NCI-H69 (cell line): ENCODE data around the gene ZGPAT.
A peak's percentile ranks its signal among the peaks of the same experiment; 100 is the strongest.
"Not testable (repeated sequence)": the region's sequence is repeated elsewhere in the genome, so short reads cannot be mapped to it uniquely, and the experiment has no call there.

ENCODE experiments used
- DNase-seq: peaks from one replicate; lab custom pipeline; 2025; lab: John Stamatoyannopoulos, UW

The ZGPAT gene

DNA sequence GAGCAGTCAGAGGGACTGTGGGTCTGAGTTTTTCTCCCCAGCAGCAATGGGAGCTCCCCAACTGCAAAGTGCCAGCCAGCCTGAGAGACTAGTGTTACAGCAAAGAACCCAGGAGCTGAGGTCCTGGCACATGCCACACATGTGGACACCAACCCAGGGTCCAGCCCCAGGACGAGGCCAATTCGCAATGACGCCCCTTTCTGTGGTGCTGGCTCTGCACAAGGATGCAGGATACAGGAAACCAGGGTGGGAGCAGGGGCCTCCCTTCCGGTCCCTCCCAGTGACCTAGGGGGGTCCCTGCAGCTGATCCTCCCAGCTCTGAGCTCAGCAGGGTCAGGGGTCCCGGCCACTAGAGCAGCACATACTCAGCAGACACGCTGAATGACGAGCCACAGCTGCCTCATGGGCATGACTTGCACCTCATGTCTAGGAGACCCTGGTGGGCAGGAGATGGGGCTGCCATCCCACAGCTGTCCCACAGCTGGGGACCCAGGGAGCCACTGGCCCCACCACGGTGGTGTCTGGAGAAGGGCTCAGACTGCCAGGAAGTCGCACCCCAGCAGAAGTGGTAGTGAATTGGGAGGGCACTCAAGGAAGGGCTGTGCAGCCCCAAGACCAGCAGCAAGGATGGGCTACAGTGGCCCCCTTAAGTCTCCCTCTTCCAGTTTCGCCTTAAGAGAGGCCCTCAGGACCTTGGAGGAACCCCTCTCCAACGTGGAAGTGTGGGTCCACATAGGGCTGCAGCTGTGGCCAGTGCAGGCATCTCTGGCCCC lies 3.7 kb upstream of the ZGPAT start:
- DNase-seq, result no peak

DNA sequence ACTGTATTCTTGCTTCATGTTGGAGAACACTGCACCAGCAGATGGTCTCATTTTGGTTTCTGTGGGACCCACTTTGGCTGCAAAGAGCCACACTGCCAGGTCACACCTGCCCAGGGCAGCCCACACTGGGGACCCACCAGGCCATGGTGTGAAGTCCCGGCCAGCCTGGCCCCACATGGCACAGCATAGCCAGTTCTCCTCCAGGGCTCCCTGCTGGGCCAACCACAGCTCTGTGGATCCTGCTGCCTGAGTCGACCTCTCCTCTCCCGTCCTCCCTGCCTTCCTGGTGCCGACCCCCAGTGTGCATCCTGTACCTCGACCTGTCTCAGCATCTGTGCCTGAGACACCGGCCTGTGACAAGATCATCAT lies 3.1 kb upstream of the ZGPAT start:
- DNase-seq, result no peak

DNA sequence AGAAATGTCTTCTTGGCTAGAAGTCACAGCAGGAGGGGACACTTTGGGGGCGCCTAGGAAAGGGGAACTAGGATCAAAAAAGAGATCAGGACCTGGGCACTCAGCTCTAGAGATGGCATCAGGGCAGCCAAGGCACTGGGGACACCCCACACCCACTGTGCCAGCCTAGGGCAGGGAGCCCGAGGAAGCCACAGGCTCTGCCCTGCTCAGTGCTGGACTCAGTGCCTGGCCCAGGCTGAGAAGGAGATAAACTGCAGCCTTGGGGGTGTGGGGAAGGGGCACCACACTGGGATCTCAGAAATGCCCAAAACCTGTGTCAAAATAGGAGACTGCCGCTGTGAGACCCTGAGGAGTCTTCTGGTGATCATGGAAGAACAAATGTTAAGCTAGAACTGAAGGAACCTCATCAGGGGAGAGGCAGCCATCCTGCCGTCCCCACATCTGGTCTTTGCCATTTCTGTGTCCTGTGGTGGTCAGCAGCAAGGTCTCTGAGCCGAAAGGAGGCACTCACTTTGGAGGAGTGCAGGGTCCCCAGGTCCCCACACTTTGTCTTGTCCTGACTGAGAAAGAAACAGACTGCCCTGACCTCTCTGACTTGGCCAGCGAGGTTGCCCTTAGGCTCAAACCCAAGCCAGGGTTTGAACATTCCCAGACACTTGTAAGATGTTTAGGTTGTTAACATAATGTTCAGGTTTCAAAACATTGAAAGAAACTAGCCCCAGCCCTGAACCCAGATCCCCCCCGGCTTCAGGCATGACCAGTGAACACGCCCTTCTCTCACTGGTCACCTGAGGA lies 2.4 kb upstream of the ZGPAT start:
- DNase-seq, result no peak

DNA sequence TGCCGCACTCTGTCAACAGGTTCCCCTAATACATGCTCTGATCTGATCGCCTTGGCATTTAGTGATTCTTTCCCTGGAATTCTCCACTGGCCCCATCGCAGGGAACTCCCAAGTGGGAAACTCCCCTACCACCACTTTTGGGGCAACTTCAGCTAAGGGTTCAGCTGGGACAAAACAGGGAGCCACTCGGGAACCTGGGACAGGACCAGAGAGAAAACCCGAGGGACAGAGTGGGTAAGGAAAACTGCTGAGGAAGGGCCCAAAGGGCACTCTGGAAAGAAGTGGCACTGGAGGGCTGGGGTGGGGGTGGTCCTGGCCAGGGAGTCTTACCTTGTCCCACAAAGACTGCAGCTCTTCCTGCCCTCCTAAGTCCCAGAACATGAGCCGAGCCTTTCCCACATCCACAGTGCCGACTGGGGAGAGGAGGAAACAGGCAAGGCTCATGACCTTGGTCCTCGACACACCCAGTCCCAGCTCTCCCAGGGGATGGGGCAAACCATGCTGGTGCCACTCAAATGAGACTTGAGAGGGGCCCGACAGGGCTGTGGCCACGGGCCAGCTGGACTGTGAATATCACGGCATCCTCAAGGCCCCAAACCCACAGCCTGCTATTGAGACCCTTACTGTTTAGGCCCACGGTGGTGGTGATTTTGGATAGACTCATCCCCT lies 1.7 kb upstream of the ZGPAT start:
- no peak for DNase-seq

DNA sequence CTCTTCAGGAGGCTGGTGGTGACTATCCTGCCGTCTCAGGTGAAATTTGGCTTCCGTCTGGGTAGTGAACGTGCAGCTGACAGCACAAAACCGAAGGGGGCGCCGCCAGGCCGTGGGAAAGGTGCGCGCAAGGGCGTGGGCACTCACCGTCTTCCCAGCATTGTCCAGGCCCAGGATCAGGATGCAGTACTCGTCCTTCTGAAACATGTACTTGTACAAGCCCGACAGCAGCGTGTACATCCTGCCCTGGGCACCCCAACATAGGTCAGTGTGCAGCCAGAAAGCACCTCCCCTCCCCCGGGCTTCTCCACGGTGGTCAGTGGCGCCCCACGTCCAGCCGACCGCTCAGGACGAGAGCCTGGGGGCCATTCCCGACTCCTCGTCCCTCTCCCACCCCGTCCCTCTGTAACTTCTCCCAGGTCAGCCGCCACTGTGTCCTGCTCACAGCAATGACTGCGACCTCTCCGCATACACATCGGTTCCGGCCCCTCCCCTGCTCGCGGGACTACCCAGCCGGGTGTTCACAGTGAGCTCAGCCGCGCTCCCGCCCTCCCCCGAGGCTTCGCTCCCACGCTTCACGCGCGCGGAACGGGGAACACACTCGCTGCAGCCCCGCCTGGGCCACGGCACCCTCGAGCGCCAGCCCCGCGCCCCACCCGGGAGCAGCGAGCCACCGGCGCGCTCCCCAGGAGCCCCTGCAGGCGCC lies 834 bp upstream of the ZGPAT start:
- peak; percentile 34 for DNase-seq

DNA sequence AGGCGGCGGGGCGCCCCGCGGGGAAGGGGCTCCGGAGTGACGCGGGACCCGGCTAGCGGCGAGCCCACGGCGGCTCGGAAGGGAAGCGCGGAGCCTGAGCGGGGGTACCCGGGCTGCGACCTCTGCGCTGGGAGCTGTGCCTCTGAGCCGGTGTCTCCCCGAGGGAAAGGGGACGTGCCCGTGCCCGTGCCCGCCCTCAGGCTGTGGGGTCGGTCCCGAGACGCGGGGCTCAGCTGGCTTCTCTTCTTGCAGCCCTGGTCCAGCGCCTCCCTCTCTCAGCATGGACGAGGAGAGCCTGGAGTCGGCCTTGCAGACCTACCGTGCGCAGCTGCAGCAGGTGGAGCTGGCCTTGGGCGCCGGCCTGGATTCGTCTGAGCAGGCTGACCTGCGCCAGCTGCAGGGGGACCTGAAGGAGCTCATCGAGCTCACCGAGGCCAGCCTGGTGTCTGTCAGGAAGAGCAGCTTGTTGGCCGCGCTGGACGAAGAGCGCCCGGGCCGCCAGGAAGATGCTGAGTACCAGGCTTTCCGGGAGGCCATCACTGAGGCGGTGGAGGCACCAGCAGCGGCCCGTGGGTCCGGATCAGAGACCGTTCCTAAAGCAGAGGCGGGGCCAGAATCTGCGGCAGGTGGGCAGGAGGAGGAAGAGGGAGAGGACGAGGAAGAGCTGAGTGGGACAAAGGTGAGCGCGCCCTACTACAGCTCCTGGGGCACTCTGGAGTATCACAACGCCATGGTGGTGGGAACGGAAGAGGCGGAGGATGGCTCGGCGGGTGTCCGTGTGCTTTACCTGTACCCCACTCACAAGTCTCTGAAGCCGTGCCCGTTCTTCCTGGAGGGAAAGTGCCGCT lies 686 bp downstream of the ZGPAT start:
- peak; percentile 31 for DNase-seq

DNA sequence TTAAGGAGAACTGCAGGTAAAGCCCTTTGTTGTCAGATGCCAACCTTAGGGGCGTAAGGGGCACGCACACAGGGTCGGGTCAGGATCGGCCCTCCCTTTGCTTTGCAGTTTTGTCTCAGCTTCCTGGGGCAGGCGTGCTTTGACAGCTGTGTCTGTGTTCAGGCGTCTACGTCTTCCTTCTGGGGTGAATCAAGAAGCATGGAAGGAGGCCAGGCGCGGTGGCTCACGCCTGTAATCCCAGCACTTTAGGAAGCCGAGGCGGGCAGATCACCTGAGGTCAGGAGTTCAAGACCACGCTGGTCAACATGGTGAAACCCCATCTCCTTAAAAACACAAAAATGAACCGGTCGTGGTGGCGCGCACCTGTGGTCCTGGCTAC lies 1.3 kb downstream of the ZGPAT start:
- DNase-seq, result no peak

DNA sequence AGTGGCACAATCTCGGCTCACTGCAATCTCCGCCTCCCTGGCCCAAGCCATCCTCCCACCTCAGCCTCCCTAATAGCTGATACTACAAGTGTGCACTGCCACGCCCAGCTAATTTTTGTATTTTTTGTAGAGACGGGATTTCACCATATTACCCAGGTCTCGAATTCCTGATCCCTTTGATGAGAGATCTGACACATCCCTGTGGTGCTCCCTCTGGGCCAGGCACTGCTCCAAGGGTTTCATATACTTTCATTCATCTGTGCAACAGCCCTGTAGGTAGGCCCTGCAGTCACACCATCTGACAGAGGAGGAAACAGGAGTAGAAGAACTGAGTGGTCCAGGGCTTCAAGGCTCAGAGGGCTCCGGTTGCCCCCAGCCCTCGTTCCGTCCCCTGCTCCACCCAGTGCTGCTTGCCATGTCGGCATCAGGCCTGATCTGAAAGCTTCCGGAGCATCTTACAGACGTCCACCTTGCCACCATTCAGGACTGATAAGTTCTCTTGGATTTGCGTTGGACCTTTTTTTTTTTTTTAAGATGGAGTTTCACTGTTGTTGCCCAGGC lies 3.3 kb downstream of the ZGPAT start:
- DNase-seq, result no peak

DNA sequence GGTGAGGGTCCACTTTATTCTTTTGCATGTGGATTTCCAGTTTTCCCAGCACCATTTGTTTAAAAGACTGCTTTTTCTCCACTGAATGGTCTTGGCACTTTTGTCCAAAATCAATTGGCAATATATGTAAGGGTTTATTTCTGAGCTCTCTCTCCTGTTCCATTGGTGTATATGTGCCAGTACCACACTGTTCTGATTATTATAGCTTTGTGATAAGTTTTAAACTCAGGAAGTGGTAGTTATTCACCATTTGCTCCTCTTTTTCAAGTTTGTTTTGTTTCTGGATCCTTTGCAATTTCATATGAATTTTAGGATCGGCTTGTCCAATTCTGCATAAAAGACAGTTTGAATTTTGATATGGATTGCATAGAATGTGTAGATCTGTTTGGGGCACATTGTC lies 4.4 kb downstream of the ZGPAT start:
- DNase-seq, result no peak

DNA sequence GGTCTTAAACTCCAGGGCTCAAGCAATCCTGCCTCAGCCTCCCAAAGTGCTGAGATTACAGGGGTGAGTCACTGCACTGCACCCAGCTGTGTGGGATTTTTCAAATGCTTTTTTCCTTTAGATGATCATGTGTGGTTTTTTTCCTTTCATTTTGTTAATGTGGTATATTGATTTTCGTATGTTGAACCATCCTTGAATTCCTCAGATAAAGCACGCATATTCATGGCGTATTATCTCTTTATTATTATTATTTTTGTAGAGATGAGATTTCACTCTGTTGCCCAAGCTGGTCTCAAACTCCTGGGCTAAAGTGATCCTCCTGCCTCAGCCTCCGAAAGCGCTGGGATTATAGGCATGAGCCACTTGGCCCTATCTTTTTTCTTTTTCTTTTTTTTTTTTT lies 7.0 kb downstream of the ZGPAT start:
- DNase-seq, result no peak

DNA sequence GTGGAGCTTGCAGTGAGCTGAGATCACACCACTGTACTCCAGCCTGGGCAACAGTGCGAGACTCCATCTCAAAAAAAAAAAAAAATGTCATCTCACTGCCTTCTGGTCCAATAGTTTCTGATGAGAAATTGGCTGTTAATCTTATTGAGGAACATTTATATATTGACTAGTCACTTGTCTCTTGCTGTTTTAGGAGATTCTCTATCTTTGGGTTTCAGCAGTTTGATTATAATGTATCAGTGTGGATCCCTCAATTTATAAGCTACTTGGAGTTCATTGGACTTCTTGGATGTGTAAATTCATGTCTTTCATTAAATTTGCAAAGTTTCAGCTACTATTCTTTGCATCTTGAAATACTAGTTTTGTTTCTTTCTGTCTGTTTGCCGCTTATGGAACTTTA lies 11.2 kb downstream of the ZGPAT start:
- no peak for DNase-seq

DNA sequence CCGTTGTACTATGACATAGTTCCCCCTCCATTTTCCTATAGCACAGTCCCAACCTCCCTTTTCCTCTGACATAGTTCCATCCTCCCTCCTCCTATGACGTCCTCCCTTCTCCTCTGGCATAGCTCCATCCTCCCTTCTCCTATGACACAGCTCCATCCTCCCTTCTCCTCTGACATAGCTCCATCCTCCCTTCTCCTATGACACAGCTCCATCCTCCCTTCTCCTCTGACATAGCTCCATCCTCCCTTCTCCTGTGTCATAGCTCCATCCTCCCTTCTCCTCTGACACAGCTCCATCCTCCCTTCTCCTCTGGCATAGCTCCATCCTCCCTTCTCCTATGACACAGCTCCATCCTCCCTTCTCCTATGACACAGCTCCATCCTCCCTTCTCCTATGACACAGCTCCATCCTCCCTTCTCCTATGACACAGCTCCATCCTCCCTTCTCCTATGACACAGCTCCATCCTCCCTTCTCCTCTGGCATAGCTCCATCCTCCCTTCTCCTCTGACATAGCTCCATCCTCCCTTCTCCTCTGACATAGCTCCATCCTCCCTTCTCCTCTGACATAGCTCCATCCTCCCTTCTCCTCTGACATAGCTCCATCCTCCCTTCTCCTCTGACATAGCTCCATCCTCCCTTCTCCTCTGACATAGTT lies 15.3 kb downstream of the ZGPAT start:
- DNase-seq, result not testable (repeated sequence)

DNA sequence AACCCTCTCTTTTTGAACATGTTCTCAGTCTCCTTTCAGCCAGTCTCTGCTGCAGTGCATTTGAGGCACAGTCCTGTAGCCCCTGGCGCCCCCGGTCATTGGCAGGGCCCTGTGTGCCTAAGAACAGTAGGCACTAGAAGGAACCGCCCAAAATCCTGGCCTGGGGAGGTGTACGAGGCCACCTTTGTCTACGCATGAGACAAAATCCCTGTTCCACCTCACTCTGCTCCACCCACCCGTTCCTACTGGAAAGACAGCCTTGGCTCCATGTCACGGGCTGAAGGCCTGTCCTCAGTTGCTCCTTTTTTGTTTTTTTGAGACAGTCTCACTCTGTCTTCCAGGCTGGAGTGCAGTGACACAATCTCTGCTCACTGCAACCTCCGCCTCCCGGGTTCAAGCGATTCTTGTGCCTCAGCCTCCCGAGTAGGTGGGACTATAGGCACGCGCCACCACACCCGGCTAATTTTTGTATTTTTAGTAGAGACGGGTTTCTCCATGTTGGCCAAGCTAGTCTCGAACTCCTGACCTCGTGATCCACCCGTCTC lies 22.4 kb downstream of the ZGPAT start:
- DNase-seq, result not testable (repeated sequence)

DNA sequence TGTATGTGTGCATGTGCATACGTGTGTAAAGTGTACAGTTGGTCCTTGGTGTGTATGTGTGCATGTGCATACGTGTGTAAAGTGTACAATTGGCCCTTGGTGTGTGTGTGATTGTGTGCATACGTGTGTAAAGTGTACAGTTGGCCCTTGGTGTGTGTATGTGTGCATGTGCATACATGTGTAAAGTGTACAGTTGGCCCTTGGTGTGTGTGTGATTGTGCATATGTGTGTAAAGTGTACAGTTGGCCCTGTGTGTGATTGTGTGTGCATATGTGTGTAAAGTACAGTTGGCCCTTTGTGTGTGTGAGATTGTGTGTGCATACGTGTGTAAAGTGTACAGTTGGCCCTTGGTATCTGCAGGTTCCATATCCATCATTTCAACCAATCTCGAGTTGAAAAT lies 23.6 kb downstream of the ZGPAT start:
- no peak for DNase-seq

DNA sequence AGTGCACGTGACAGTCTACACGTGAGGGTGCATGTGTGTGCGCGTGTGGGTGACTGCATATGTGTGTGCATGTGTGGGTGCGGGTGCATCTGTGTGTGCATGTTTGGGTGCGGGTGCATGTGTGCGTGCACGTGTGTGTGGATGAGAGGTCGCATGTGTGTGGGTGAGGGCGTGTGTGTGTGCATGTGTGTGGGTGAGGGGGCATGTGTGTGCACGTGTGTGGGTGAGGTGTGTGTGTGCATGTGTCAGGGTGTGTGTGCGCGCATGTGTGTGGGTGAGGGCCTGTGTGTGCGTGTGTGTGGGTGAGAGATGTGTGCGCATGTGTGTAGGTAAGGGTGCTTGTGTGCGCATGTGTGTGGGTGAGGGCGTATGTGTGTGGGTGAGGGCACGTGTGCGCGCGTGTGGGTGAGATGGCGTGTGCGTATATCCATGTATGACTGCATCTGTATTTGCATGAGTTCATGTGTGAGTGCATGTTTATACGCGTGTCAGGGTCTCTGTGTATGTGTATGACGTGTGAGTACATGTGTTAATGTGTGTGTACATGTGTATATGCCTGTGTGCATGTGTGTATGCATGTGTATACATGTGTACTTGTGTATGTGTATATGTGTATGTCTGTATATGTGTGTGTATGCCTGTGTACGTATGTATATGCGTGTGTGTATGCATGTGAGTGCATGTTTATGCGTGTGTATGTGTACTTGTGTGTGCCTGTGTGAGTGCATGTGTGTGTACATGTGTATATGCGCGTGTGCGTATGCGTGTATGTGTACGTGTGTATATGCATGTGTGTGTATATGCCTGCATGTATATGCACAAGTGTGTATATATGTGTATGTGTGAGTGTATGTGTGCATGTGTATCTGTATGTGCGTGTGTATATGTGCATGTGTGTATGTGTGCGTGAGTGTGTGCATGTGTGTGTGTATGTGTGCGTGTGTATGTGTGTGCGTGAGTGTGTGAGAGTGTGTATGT lies 24.6 kb downstream of the ZGPAT start:
- DNase-seq, result no peak

DNA sequence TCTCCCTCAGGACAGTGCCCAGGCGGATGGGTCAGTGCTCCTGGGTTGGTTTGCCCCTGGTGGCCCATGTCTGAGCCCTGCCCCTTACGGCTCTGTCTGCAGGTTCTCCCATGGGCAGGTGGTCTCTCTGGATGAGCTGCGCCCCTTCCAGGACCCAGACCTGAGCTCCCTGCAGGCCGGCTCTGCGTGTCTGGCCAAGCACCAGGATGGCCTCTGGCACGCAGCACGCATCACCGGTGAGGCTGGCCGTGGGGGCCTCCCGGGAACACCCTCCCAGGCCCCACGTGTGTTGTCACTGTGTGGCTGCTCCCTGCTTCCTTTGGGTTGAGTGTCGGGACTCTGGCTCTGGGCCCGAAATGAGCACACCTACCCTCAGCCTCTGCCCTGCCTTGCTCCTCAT lies 25.3 kb downstream of the ZGPAT start:
- DNase-seq, result no peak

DNA sequence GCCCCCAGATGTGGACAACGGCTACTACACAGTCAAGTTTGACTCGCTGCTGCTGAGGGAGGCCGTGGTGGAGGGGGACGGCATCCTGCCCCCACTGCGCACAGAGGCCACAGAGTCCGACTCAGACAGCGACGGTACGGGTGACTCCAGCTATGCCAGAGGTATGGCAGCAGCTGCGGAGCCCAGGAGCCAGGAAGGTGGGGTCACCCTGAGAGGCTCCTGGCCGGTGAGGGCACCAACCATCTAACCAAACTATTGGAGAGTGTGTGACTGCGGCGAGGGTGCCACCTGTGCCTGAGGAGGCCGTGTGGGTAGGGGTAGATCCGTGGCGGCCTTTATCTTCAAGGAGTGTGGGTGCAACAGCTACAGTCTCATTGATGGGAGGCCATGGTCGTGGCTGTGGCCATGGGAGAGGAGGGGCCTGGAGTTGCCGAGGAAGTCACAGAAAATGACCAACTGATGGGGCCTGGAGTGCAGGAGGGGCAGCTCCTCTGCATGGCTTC lies 25.8 kb downstream of the ZGPAT start:
- no peak for DNase-seq

DNA sequence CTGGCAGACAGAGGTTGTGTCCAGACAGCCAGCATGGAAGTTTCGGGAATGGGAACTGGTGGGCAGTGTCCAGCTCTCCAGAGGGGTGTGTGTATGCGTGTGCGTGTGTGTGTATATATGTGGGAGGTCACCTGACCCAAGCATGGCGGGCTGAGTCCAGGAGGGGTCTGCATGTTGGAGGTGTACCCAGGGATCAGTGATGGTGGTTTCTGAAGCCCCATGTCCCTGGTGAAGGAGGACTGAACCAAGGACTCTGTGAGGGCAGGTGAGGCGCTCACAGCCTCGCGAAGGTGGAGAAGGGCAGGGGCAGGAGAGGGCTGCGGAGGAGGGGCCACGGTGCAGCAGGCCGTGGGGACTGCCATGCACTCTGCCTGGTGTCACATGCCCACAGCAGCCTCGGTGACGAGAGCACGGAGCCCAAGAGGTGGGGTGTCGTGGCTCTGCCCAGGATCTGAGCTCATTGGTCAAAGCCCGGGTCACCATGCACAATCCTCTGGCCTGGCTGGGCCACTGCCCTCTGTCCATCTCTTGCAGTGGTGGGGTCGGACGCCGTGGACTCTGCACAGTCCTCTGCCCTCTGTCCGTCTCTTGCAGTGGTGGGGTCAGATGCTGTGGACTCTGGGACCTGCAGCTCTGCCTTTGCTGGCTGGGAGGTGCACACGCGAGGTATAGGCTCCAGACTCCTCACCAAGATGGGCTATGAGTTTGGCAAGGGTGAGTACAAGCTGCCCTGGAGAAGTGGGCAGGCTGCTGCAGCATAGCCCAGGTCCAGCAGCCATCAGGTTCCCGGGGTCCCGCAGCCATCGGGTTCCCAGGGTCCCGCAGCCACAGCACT lies 26.5 kb downstream of the ZGPAT start:
- no peak for DNase-seq
